Measurements from ENCODE around the gene WDR35. TPM values are rescaled to one million over a fixed set of nuclear protein-coding genes. Genes with fewer than 3 reads are reported as not detected.

Gene WDR35
- total and polyA plus RNA-seq, 10 of the 15 experiments (the other 5 are each of a cell fraction or from before 2014, with no cell fraction given): 3.0 to 9.3 (median 6.3) TPM

GRCh38 chr2:19990416-19990728 lies 467 bp upstream of the WDR35 start:
- Histone ChIP-seq H2AFZ (ENCODE audit: control insufficient read depth, low read depth, low read length) (peak overlapping the region; percentile 97), H3K27me3 (replicated peaks in 1 of 2; ENCODE audit: control insufficient read depth in 2 of 2, insufficient read depth in 2 of 2, low read length in 1 of 2) (no peaks in the 10 kb centered on the region), H3K9me3 (replicated peaks; ENCODE audit: control insufficient read depth, insufficient read depth, low read length) (no peaks in the 10 kb centered on the region), H3K27ac (ENCODE audit: control insufficient read depth, insufficient read depth) (no peak overlapping the region), H3K4me3 (peak overlapping the region; percentile 95), H3K4me2 (ENCODE audit: control insufficient read depth, insufficient read depth) (peak overlapping the region; percentile 93), H3K79me2 (ENCODE audit: control insufficient read depth, insufficient read depth, low read length) (no peaks in the 10 kb centered on the region), H3K9ac (ENCODE audit: control insufficient read depth, insufficient read depth, low read length) (peak overlapping the region; percentile 67; the same call in 1 of the 2 replicates), H4K20me1 (ENCODE audit: control insufficient read depth, insufficient read depth) (no peaks in the 10 kb centered on the region), H3K4me1 (ENCODE audit: control insufficient read depth, insufficient read depth, low read length) (peaks cover 6% of the 10 kb centered on the region; the same call in 1 of the 2 replicates), H3K36me3 (ENCODE audit: control insufficient read depth in 2 of 2, insufficient read depth in 2 of 2, low read length in 1 of 2) (no peaks in the 10 kb centered on the region)
- ChIA-PET CTCF (interaction anchor here (0.7 to 3.2 kb wide), 8 partner anchors 9 to 652 kb away, joined by 3 to 14 read pairs (median 4); no protein-coding TSS in a partner anchor), SMC1A (ENCODE audit: uncharacterized antibody, unreplicated experiment) (interaction anchor here (1.3 to 2.8 kb wide), 4 partner anchors 10 to 59 kb away, joined by 3 to 19 read pairs (median 5); partner anchors contain the start of gene LAPTM4A), POLR2A (interaction anchor here (1.1 to 1.2 kb wide), 2 partner anchors 19 to 61 kb away, joined by 3 to 4 read pairs; partner anchors contain the start of gene LAPTM4A), RAD21 (ENCODE audit: unreplicated experiment) (interaction anchor here (0.7 to 2.0 kb wide), 2 partner anchors 58 to 336 kb away, joined by 4 read pairs; no protein-coding TSS in a partner anchor)
- ATAC-seq (no peak), DNase-seq (ENCODE audit: low read depth, low spot score) (no peak), FAIRE-seq (no peak)
- BruUV-seq (replicated peaks): no TSS peak
- TF ChIP-seq ZBTB33 (IDR thresholded peaks at IDR 0.05): 0 out of 2 replicates have a peak, but pooled peaks have one; percentile 54
- no peak for TF ChIP-seq IKZF2 (IDR thresholded peaks at IDR 0.05)
- peak; percentile 90 for TF ChIP-seq MLLT1 (IDR thresholded peaks at IDR 0.05)
- WGBS (ENCODE audit: insufficient coverage, insufficient replicate concordance, low lambda C conversion rate, missing lambda C conversion rate): 25% methylated on average over 10 of the region's 10 CpGs
- intact Hi-C loops (cut with micrococcal nuclease; ENCODE audit: unreplicated experiment): no loop called here
- in situ Hi-C loops (cut with MboI): no loop called here

All from GM12878 (cell line).